ACHN (cell line): ENCODE data around the gene ABCC8.
A peak's percentile ranks its signal among the peaks of the same experiment; 100 is the strongest.

Source experiments
- DNase-seq: peaks from one replicate; pipeline ENCODE4 v3.0.0-alpha.2; 2015
- in situ Hi-C: cut with HindIII; loops from 2 replicates; pipeline ENCODE4 v1.10.0; 2017; ENCODE audit warnings: low sequenced_read_pairs, low pct_ligation_motif_present, low pct_unique_long_range_greater_than_20kb

Gene ABCC8

DNA sequence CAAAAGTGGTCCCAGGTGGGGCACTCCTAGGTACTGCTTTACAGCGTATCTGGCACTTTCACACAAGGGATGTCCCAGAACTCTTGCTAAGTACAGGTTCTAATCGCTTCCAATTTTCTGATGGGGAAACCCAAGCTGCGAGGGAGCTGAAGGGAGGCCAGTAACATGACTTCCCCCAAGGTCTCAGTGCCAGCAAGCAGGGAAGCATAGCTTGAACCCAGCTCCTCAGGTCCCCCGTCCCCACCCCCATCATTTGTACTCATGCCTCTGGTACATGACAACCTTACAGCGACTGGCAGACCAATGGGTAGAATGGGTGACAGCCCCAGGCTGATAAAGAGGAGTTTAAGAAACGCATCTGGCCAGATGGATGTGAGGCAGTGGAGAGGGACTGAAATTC lies 716 bp upstream of the ABCC8 start:
- no peak for DNase-seq
- in situ Hi-C loops = no loop called here

DNA sequence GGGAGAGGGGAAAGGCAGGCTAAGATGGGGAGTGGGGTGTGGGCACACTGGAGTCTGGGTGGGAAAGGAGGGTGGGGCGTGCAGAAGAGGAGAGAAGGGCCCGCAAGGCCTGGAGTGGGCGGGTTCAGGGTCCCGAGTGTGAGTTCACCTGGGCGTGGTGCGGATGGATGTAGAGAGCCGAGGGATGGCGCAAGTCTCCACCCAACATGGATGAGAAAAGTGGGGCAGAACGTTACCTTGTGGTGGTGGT lies 364 bp upstream of the ABCC8 start:
- in situ Hi-C loops = no loop called here
- DNase-seq = no peak

DNA sequence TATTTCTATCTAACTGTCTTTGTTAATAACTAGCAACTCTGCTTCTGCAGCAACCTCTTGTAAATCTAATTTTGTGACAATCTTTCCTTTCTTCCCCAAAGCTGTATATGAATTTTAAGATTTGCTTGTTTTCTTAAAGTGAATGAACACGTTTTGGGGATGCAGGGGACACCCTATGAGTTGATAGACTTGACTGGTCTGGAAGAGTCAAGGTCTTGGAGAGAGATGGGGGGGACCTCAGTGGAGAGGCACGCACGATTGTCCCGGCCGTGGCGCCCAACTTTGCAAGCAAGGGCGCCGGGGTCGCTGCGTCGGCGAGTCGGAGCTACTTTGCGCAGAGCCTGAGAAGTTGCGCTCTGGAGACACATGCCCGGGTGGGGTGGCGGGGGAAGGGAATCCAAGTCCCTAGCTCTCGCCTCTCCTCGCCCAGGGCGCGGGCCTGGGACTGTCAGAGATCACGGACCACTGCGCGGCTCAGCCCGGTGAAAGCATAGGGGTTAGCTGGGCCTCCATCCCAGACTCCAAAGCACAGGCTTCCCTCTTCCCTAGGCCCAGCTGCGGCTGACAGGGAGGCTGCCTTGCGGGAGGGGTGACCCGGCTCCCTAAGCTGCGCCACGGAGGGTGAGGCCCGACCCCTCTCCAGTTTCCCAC lies 854 bp downstream of the ABCC8 start:
- no peak for DNase-seq
- in situ Hi-C loops = no loop called here

DNA sequence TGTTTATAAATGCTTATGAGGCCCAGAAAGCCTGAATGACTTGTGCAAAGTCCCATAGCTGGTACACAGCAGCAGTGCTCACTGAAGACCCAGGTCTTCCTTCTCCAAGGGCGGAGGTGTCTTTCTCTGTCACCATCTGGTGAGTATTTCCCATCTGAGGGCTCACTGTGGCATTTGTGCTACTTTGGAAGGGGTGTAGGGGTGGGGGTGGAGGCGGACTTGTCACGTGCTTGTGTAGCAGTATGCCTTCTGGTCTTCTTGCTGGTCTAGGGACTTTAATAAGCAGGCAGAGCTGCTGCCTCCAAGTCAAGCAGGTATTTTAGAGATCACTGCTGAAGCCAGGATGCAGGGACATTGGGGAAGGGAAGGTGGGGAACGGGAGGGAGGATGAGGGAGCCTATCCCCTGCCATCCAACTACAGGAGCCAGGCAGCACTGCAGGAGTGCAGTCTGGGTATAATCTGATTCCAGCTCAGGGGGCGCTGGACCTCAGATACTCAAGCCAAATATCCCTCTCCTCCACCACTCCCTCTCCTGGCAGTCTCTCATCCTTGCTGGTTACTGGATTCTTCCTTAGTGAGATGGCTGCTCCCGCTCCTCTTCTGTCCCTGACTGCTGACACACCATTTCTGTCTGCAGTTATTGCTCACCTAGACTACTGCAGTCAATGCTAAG lies 3.4 kb downstream of the ABCC8 start:
- DNase-seq = peak; percentile 69
- in situ Hi-C loops = no loop called here

DNA sequence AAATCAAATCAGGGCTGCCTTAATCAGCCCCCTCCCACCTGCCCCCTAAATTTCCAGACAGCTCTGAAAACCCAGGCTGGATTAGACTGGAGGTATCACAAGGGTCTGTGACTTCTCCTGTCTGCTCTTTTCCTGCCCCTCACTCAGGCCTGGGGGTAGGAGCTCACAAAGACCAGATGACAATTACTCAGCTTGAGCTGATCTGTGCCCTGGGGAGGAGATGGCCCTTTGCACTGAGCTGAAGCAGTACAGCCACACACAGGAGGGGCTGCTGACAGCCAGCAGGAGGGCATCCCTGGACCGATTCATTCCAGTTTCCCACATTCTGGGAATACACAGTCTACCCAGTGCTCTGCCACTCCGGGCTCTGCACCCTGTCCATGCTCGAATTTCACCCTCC lies 4.2 kb downstream of the ABCC8 start:
- in situ Hi-C loops = no loop called here

DNA sequence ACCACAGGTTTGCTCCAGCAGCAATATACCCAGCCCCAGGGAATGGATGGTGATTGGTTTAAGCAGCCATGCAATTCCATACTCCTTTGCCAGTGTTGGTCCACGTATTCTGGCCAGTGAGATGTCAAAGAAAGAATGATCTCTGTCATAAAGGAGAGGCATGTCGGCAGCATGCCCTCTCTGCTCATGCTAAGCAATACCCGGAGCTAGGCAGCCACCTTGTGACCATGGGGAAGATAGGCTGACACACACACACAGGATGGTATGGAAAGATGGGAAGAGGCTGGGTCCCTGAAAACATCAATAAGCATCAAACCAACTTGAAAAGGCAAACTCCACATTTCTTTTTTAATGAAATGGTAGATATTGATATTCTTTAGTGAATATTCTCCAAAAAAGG lies 5.1 kb downstream of the ABCC8 start:
- in situ Hi-C loops = no loop called here
- DNase-seq = no peak

More for the DNA sequence above, 4.2 kb downstream of the ABCC8 start:
- DNase-seq = no peak

DNA sequence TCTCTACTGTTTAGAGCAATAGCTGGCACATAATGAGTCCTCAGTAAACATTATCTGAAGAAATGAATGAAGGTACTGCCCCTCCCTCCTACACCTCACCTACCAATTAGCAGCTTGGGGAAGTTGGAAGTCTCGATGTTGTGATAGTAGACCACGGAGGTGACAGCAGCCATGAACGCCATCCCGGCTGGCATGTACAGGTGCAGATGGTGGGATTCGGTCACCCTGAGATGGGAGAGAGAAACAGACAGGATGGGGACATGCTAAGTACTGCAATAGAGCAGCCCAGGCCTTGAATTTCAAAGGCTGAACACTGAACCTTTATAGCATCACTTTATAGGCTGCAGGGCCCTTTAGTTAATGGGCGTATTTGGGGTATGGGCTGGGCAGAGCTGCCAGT lies 6.6 kb downstream of the ABCC8 start:
- in situ Hi-C loops = no loop called here
- DNase-seq = no peak

DNA sequence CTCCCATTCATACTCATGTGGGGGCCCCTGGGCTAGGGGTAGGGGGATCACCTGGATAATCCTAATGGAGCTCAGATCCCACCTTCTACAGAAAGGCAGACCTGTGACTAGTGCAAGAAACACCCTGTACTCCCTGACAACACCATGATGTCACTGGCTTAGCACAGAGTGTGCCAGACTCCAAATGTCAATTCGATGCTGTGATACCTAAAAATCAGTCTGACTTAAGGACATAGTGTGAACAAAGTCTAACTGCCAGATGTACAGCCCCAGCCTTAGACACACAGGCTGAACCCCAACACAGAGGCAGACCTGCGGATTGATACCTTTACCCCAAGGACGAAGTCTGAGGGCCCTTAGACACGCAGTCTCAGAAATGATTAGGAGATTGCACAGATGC lies 8.5 kb downstream of the ABCC8 start:
- in situ Hi-C loops = no loop called here
- no peak for DNase-seq

DNA sequence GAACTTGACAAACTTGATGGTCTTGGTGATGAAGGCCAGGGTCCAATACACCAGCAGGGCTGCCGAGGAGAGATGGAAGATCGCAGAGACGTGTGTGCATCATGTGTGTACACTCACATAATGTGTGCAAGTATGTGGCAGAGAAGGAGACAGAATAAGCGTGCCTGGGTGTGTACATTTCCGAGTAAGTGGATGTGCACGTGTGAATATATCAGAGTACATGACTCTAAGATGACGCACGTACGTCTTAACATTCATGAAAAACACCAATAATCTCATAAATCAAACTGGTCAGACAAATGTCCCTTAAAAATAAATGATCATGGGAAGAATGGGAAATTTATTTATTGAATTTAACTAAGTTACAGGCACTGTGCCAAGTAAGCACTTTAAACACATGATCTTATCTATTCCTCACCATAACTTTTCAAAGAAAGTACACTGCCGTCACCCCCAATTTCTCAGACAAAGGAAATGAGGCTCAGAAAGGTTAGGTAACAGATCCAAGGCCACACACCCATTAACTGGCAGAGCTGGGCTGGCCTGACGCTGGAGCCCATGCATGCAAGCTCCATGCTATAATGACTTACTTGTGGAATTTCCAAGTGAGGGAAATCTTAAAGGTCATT lies 13.0 kb downstream of the ABCC8 start:
- no peak for DNase-seq
- in situ Hi-C loops = no loop called here

DNA sequence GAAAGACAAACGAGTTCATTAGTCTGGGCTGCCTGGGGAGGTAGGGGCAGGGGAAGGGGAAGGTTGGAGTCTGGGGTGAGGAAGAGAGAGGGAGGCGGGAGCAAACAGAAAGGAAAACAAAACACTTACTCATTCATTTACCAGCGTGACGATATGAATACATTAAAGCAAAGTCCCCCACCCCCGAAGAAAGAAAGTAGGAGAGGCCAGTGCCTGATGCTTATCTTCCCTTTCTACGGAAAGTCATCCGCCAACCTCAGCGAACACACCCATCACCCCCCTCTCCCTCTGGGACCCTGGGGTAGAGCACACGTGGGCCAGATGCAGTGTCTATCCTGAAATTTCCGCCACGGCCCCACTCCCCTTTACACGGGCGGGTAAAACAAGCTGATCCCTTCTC lies 13.7 kb downstream of the ABCC8 start:
- no peak for DNase-seq
- in situ Hi-C loops = no loop called here

DNA sequence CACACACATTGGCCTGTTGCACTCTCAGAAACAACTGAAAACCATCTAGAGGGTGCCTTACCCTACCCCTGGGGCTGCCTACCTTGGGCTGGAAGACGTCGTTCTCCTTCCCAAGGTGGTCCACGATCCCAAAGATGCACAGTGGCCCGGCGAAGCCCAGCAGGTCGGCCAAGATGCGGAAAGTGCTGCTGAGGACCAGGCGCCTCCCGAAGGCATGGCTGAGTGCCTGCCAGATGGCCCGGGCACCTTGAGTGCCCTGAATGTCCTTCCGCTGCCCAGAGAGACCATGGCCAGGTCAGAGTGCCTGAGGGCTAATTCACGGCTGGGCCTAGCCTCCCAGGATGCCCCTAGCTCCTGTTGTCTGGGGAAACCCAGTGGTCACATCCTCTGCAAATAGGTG lies 16.2 kb downstream of the ABCC8 start:
- in situ Hi-C loops = no loop called here
- DNase-seq = no peak

DNA sequence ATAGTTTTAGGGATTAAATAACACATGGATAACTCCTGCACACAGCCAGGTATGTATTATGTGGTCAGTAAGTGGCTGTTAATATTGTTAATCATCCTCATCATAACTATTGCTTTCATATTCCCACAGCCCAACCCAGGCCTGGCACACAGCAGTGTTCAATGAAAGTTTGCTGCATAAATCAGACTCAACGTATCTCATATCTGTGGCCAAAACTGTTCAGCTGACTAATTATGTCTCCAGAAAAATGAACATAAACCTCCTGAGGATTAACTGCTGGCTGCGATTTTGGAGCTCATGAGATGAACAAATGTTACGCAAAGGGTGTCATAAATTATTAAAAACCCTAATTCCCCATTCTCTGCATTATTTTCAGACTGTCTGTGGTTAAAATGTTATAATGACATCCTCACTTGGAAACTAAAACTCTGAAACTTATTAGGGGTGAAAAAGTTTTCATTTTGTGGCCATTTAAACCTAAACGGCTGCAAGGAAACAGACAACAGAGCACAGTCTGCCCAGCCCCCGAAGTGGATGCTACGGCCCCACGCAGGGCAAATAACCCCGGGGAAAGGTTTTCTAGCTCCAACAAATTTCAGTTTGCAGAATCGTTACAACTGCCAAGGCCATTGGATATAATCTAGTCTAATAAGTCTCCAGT lies 17.3 kb downstream of the ABCC8 start:
- in situ Hi-C loops = no loop called here

DNA sequence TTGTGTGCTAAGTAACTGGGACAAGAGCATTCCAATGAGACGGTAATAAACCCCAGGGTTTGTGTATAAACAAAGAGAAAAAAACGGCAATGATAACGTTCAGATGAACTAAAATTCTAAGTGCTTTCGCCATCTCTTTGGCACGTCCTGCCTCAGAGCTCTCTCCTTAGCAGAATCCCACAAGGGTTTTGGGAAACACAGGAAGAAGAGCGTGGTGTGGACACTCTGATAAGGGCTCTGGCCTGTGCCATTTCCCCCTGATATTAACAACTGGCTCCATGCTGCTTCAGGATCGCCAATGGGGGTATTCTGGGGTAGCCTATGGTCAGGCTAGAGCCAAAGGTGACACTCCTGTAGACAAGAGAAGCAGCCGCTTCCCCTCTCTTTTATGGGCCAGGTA lies 18.4 kb downstream of the ABCC8 start:
- in situ Hi-C loops = no loop called here
- no peak for DNase-seq

More for the DNA sequence above, 17.3 kb downstream of the ABCC8 start:
- no peak for DNase-seq

DNA sequence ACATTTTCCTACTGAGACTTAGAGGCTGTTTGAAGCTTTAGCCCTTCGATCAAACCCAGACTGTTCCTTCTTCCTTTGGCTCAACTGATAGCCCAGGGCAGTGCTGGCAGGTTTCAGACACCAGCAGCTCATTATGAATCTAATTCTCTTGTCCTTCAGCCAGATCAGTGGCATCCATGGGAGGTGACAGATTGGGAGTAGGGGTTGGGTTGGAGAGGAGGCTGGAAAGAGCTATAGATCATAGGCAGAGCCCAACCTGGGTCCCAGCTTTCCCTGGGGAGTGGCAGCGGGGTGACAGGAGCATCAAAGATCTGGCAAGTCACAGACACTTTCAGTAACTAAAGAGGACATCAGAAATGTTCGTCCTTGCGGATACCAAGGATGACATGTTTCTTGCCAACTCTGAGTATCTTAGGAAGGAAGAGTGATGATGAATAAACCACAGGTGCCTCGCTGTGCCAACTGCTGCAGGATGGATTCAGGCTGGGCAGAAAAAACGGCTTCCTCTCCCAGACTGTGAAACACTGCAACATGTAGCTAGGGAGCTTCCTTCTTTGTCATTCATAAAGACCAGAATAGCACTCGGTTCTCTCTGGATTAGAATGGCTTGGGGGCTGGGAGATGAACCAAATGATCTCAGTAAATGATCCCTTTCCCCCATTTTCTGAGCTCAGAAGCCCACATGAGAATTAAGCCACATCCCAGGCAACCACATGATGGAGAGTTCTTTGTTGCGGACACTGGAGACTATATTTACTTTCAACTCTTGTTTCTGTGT lies 19.1 kb downstream of the ABCC8 start:
- in situ Hi-C loops = no loop called here
- no peak for DNase-seq

DNA sequence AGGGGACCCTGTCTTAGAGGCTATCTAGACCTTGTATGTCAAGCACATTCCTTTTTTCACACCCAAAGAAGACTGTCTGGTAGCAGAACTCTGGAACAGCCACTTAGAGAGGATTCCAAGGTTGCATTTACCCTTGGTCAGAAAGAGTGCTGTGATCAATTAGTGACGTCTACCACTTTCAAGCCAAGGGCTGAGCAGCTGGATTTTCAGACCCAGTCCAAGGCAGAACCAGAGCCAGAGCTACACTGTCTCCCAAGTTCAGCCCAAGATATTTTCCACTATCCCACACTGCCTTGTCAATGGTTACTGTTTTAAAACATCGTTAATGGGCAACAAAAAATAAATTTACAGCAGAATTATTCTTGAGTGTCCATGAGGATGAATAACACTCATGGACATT lies 24.0 kb downstream of the ABCC8 start:
- in situ Hi-C loops = no loop called here
- no peak for DNase-seq

DNA sequence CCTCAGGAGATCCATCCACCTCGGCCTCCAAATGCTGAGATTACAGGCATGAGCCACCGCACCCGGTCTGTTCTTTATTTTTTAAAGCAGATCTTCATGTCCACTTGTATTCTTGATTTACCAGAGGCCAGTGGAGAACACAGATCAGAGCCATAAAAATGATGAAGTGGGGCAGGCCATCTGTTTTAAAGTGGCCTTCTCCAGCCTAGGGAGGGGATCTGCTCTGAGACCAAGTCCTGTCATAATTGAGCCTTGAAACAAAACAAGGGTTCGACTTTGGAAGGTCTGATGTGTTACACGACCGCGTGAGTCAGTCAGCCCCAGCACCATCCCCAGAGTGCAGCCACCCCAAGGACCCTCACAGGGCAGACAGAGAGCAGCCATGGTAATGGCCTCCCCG lies 27.5 kb downstream of the ABCC8 start:
- in situ Hi-C loops = no loop called here
- no peak for DNase-seq

DNA sequence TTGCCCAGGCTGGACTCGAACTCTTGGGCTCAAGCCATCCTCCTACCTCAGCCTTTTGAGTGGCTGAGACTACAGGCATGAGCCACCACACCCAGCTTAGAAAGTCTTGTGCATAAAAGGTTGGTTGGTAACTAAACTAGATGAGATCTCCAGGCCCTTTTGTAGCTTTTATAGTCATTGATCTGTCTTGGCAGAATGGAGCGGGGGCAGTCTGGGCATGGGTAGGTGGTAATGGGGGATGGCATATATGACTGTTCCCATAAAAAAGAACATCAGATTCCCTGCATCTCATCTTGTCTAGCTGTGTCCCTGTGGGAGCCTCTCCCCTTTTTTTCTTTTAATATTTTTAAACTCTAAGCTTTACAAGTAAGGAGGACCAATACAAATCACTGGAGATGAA lies 30.2 kb downstream of the ABCC8 start:
- in situ Hi-C loops = no loop called here
- DNase-seq = no peak

DNA sequence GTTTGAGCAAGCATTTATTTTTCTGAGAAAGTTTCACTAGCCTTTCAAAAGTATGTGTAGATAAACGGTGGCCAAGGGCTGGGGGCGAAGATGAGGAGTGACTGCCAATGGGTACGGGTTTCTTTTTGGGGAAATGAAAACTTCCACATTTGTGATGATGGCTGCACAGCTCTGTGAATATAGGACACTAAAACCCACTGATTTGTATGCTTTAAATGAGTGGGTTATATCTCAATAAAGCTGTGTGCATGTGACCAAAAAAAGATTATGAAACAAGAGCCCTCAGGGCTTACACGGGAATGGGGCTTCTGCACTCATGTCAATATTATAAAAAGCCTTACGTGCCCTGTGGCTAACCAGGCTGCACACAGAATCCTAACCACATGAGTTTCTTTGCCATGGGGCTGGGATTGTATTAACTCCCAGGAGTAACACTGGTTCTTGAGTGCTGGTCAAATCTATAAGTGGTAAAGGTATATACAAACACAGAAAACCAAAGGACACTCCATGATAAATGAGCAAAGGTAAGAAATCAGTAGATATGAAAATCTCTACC lies 31.3 kb downstream of the ABCC8 start:
- in situ Hi-C loops = no loop called here
- DNase-seq = no peak
